GM19238 (cell line): ENCODE data around the gene PML.
"Not testable (repeated sequence)": the region's sequence is repeated elsewhere in the genome, so short reads cannot be mapped to it uniquely, and the experiment has no call there.

Source experiments
- DNase-seq: peaks from one replicate; pipeline ENCODE4 v3.0.0; 2011; ENCODE audit warnings: low spot score; ENCODE audit not compliant: insufficient read length

The PML gene

GRCh38 chr15:74056330-74056729 is 61.8 kb downstream of the PML start:
- not testable (repeated sequence) for DNase-seq

- not testable (repeated sequence) for DNase-seq
Observed at GRCh38 chr15:74059050-74059833, 64.7 kb downstream of the PML start.

- no peak for DNase-seq
Observed at GRCh38 chr15:74060251-74060650, 65.7 kb downstream of the PML start.

- DNase-seq, result no peak
Observed at GRCh38 chr15:74062236-74062635, 67.7 kb downstream of the PML start.

- no peak for DNase-seq
Observed at GRCh38 chr15:74062671-74063070, 68.2 kb downstream of the PML start.

DNA sequence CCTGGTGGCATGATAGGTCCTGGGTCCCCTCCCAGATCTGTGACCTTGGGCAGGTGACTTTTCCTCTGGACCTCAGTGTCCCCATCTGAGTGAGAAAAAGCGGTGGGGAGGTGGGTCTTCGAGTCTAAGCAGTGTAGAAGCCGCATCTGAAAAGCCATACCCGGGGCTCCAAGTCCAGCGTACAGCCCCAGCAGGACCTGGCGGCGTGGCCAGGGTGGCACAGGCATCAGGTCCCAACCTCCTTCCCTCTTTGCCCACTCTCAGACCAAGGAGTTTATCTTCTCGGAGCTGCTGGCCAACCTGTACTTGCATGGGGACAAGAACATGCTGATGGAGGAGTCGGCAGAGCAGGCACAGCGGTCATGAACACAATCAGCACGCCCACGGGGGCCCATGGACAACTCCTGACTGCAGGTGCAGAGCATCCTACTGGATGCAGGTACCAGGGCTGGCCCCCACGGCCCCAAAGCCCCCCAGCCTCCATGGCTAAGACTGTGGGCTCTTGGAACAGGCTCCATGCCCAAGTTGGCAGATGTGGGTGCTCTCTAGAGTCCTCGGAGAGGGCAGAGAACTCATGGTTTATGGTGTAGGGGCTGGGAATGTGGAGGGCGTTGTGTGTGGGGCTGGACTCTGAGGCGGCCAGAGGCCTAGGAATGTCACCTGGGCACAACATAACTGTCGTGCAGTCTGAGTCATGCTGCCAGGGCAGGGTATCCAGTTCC is 69.1 kb downstream of the PML start:
- DNase-seq, result not testable (repeated sequence)

GRCh38 chr15:74064183-74064582 is 69.7 kb downstream of the PML start:
- not testable (repeated sequence) for DNase-seq

GRCh38 chr15:74064822-74065221 is 70.3 kb downstream of the PML start:
- not testable (repeated sequence) for DNase-seq

GRCh38 chr15:74065684-74066411 is 71.3 kb downstream of the PML start:
- not testable (repeated sequence) for DNase-seq

DNA sequence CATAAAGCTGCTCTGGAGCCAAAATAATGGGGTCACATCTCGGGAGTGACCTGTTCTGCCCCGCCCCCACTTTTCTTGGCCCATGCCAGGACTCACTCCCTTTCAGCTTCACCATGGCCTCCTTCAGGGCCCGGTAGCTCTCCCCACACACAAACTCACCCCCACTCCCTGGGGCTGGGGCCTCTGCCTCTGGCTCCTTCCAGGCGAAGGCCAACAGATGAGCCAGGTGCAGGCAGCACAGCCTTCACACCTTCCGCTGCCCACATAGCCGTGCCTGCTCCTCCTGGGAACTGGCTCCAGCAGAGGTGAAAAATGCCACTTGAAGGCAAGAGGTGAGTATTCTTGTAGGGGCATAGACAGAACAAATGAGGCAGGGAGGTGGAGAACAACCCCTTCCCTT is 77.1 kb downstream of the PML start:
- DNase-seq, result not testable (repeated sequence)

DNA sequence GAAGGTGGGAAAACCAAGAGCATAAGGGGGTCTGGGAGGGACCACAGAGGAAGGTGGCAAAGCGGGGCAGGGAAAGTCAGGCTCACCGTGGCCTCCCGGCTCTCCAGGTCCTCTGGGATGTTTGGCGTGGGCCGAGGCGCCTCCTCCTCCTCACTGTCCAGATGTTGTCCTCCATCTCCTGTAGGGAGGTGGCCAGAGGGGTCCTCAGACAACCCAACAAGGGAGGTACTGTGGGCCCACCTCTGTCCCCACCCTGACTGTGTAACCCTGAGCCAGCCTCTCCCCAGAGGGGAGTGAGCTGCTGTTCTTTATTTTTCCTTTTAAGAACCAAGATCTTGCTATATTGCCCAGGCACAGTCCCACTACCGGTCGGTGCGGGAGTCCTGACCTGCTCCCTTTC is 77.6 kb downstream of the PML start:
- not testable (repeated sequence) for DNase-seq

DNA sequence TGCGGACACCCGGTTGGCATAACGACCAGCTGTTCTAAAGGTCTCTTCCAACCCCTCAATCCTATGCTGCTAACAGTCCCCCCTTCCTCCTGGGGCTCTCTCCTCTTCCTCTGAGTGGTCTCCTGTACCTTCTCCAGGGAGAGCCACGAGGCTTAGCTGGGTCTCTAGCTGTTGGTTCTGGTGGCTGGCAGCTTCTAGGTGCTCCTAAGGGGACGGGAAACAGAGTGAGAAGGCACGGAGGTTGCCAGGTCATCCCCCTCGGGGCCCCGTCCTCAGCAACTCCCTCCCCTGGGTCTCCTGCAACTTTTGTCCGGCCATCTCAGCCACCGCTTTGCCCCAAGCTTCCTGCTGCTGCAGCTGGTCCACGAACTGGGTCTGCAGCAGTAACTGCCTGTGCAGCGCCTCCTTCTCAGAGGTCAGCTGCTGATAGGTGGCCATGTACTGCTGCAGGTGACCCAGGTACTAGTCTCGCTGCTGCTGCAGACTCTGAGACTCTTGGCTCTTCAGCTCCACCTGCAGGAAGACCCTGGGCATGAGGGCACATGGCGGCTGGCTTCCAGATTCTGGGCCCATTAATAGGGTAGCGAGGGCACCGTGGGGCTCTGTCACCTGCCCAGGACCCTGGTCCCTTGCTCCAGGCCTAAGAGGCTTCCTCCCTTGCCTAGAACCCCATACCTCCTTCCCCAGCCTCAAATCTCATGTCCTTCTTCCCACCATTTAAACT is 78.3 kb downstream of the PML start:
- DNase-seq, result not testable (repeated sequence)

GRCh38 chr15:74075781-74076180 is 81.3 kb downstream of the PML start:
- not testable (repeated sequence) for DNase-seq

DNA sequence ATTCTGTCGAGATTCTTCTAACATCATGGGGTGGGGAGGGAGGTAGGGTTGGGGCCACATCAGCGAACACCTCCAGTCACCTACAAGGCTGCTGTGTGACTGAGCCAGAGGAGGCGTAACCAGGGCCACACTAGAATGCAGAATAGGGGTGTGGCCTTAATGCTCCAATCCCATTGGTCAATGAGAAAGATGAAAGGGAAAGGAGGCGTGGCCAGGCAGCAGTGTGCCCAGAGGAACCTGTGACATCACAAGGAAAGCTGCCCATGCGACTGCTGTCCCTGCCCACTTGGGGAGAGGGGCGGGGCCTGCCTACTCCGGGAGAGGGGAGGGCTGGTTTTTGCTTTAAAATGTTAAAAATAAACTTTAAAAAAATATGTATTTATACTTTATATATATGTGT is 87.9 kb downstream of the PML start, which contains the start of gene GOLGA6A:
Gene GOLGA6A, minus strand, starts transcription at position 101 of the 400 bp plus-strand sequence. Its CDS starts 41 bp downstream, at position 60.
- DNase-seq, result not testable (repeated sequence)

GRCh38 chr15:74094567-74094966 is 100.1 kb downstream of the PML start:
- not testable (repeated sequence) for DNase-seq

DNA sequence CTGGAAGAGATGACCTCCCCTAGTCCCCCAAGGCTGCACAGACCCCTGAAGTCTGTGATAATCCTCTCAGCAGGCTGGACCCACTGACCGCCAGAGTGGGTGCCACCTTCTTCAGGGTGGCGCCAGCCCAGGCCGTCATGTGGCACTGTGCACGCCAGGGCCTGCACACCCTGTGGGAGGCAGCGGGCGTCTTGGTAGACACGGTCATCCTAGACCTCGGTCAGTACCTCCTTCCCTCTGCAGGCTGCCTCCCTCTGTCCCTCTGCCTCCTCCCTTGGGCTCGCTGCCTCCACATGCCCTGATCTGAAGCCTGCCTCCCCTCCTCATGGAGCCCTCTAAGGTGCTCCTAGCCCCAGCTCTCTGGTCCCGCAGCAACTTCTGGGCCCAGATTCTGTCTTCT is 101.1 kb downstream of the PML start:
- DNase-seq, result not testable (repeated sequence)

GRCh38 chr15:74096753-74097474 is 102.4 kb downstream of the PML start:
- not testable (repeated sequence) for DNase-seq
